SK-N-SH (cell line): ENCODE results near the gene BAIAP3. TPM values are rescaled to one million over a fixed set of nuclear protein-coding genes. Genes with fewer than 3 reads are reported as not detected.

Source experiments
- CTCF ChIA-PET: fragments of 300-600, 350-600 bp; formaldehyde crosslinking; extraction: SDS; loops from one replicate; lab custom pipeline; 2021; lab: Yijun Ruan, JAX
- POLR2A ChIA-PET: fragments of 350-600 bp; sonication (Branson Sonifier 250); formaldehyde crosslinking; extraction: SDS; loops from one replicate; lab custom pipeline; 2020; ENCODE audit warnings: antibody characterized with exemption, inconsistent platforms; lab: Yijun Ruan, JAX
- DNase-seq: peaks from one replicate; pipeline ENCODE4 v3.0.0; 2012
- H2AFZ ChIP-seq: fragments of 200-600 bp; sonication (generic); 2 replicates; pipeline ENCODE4 v1.8.1; 2016; ENCODE audit warnings: antibody characterized with exemption, mild to moderate bottlenecking, low read depth
- H3F3A ChIP-seq: fragments of 200-600 bp; sonication (generic); replicated peaks from 2 replicates; pipeline ENCODE3; 2016; ENCODE audit warnings: antibody characterized with exemption, mild to moderate bottlenecking; ENCODE audit not compliant: insufficient read depth
- H3K27ac ChIP-seq, 2 experiments: fragments of 200-500 bp in 1 of 2; fragments of 200-600 bp in 1 of 2; sonication (Bioruptor generic) in 1 of 2; sonication (generic), shearing (Covaris generic) in 1 of 2; 2 replicates each; pipeline versions ENCODE4 v1.5.1 to v1.6.1; 2014 to 2016; ENCODE audit warnings: low read depth in 2 of 2, inconsistent platforms in 1 of 2, low read length in 1 of 2, mild to moderate bottlenecking in 1 of 2, mixed read lengths in 1 of 2
- H3K27me3 ChIP-seq: fragments of 200-600 bp; sonication (generic), shearing (Covaris generic); 2 replicates; pipeline ENCODE4 v1.6.1; 2016; ENCODE audit warnings: mixed run types; ENCODE audit not compliant: insufficient read depth
- H3K36me3 ChIP-seq, 2 experiments: fragments of 200-500 bp in 1 of 2; fragments of 200-600 bp in 1 of 2; sonication (Bioruptor generic) in 1 of 2; sonication (generic) in 1 of 2; replicated peaks in 1 of 2; 2 replicates each; pipeline versions ENCODE3 to v1.5.1; 2014 to 2016; ENCODE audit warnings: low read length in 1 of 2, mild to moderate bottlenecking in 1 of 2; ENCODE audit not compliant: insufficient read depth in 2 of 2, control insufficient read depth in 1 of 2
- H3K4me1 ChIP-seq, 2 experiments: fragments of 200-500 bp in 1 of 2; fragments of 200-600 bp in 1 of 2; sonication (Bioruptor generic) in 1 of 2; sonication (generic), shearing (Covaris generic) in 1 of 2; 2 replicates each; pipeline versions ENCODE4 v1.5.1 to v1.6.1; 2014 to 2016; ENCODE audit warnings: low read depth in 1 of 2, low read length in 1 of 2, mixed run types in 1 of 2; ENCODE audit not compliant: insufficient read depth in 2 of 2, control insufficient read depth in 1 of 2
- H3K4me2 ChIP-seq: fragments of 200-600 bp; sonication (generic), shearing (Covaris generic); 2 replicates; pipeline ENCODE4 v1.6.1; 2017; ENCODE audit warnings: mixed run types
- H3K4me3 ChIP-seq, 2 experiments: fragments of 200-500 bp in 1 of 2; fragments of 200-600 bp in 1 of 2; sonication (Bioruptor generic) in 1 of 2; sonication (generic), shearing (Covaris generic) in 1 of 2; 2 replicates each; pipeline versions ENCODE4 v1.5.1 to v1.8.1; 2014 to 2016; ENCODE audit warnings: low read depth in 2 of 2, inconsistent platforms in 1 of 2, low read length in 1 of 2, mild to moderate bottlenecking in 1 of 2, mixed read lengths in 1 of 2, moderate library complexity in 1 of 2
- H3K79me2 ChIP-seq: fragments of 200-600 bp; sonication (generic); 2 replicates; pipeline ENCODE4 v1.8.1; 2017; ENCODE audit warnings: mild to moderate bottlenecking; ENCODE audit not compliant: insufficient read depth
- H3K9ac ChIP-seq: fragments of 200-600 bp; sonication (generic); 2 replicates; pipeline ENCODE4 v1.6.1; 2017; ENCODE audit warnings: mixed run types
- H3K9me2 ChIP-seq: fragments of 200-600 bp; sonication (generic); 2 replicates; pipeline ENCODE4 v1.6.1; 2017; ENCODE audit warnings: mixed run types
- H3K9me3 ChIP-seq: fragments of 200-600 bp; sonication (generic); 2 replicates; pipeline ENCODE4 v1.6.1; 2017; ENCODE audit warnings: mixed run types, mild to moderate bottlenecking, moderate library complexity
- H4K20me1 ChIP-seq: fragments of 200-600 bp; sonication (generic); 2 replicates; pipeline ENCODE4 v1.6.1; 2017; ENCODE audit warnings: mild to moderate bottlenecking, mixed run types; ENCODE audit not compliant: insufficient read depth
- CHD2 ChIP-seq: fragments of 150-350 bp; IDR thresholded peaks from 2 replicates; pipeline ENCODE4 v1.6.1; 2018; ENCODE audit warnings: low read length; ENCODE audit not compliant: partially characterized antibody
- EZH2phosphoT487 ChIP-seq: fragments of 200-600 bp; sonication (generic); IDR thresholded peaks from 2 replicates; pipeline ENCODE4 v1.6.1; 2017; ENCODE audit warnings: low read depth, mixed run types, mild to moderate bottlenecking, antibody characterized with exemption, moderate library complexity, borderline replicate concordance
- FOSL2 ChIP-seq: IDR thresholded peaks from 2 replicates; pipeline ENCODE4 v1.4.0; 2012; ENCODE audit warnings: low read depth, mild to moderate bottlenecking, moderate library complexity, borderline replicate concordance
- FOXJ3 ChIP-seq: sonication (generic); formaldehyde crosslinking; IDR thresholded peaks from 2 replicates; pipeline ENCODE4 v1.5.1; 2020; ENCODE audit warnings: mild to moderate bottlenecking, missing genetic modification reagents
- FOXM1 ChIP-seq: IDR thresholded peaks from 2 replicates; pipeline ENCODE4 v1.4.0; 2012; ENCODE audit warnings: low read depth, mild to moderate bottlenecking
- GATA2 ChIP-seq: sonication (generic); formaldehyde crosslinking; IDR thresholded peaks from 2 replicates; pipeline ENCODE4 v1.5.0; 2020; ENCODE audit warnings: mild to moderate bottlenecking, missing genetic modification reagents
- JUND ChIP-seq: IDR thresholded peaks from 2 replicates; pipeline ENCODE4 v1.4.0; 2012
- MXI1 ChIP-seq: IDR thresholded peaks from 2 replicates; pipeline ENCODE4 v1.6.1; 2012; ENCODE audit warnings: mild to moderate bottlenecking, low read depth, low read length, improper control_type of control experiment
- POLR2AphosphoS5 ChIP-seq: IDR thresholded peaks from 2 replicates; pipeline ENCODE4 v1.6.1; 2012; ENCODE audit warnings: low read depth, low read length
- RCOR1 ChIP-seq: fragments of 150-350 bp; IDR thresholded peaks from 2 replicates; pipeline ENCODE4 v1.6.1; 2017; ENCODE audit warnings: antibody characterized with exemption, low read length
- TAF1 ChIP-seq: IDR thresholded peaks from 2 replicates; pipeline ENCODE4 v1.6.1; 2012; ENCODE audit warnings: low read depth, mild to moderate bottlenecking, low read length, moderate library complexity, borderline replicate concordance
- TCF12 ChIP-seq: IDR thresholded peaks from 2 replicates; pipeline ENCODE4 v1.4.0; 2012
- TEAD4 ChIP-seq: IDR thresholded peaks from 2 replicates; pipeline ENCODE4 v1.4.0; 2012; ENCODE audit warnings: mild to moderate bottlenecking, borderline replicate concordance; ENCODE audit not compliant: insufficient read depth
- USF2 ChIP-seq: fragments of 150-350 bp; IDR thresholded peaks from 2 replicates; pipeline ENCODE4 v1.6.1; 2017; ENCODE audit warnings: antibody characterized with exemption, low read length, low read depth, borderline replicate concordance
- YY1 ChIP-seq: IDR thresholded peaks from 2 replicates; pipeline ENCODE4 v1.4.0; 2012; ENCODE audit warnings: low read depth, mild to moderate bottlenecking
- WGBS: methylation state at CpG from one replicate; pipeline ENCODE4 v1.1.6; 2017; ENCODE audit warnings: low lambda C conversion rate; 5-methylcytosine and 5-hydroxymethylcytosine counted together
- polyA plus RNA-seq, 3 experiments: library from polyadenylated mRNA; depleted of rRNA; stranded (reverse); fragments of >200 nt; gene quantifications; 2 replicates each; pipeline ENCODE4 v1.2.3, GENCODE V29; 2012
- TF ChIP-seq, protein P1 (sequence below): IDR thresholded peaks from 2 replicates; pipeline ENCODE4 v1.4.0; 2012; ENCODE audit warnings: low read depth, borderline replicate concordance
- TF ChIP-seq, protein P2 (sequence below): fragments of 150-350 bp; IDR thresholded peaks from 2 replicates; pipeline ENCODE4 v1.6.1; 2016; ENCODE audit warnings: mild to moderate bottlenecking, low read depth, low read length
- TF ChIP-seq, protein P3 (sequence below): fragments of 200-600 bp; sonication (generic); IDR thresholded peaks from 2 replicates; pipeline ENCODE4 v1.6.1; 2017; ENCODE audit warnings: antibody characterized with exemption, mild to moderate bottlenecking, moderate library complexity

The BAIAP3 gene
- polyA plus RNA-seq, 1 of the 3 experiments (the other 2 are of a cell fraction): 1.1 TPM

GRCh38 chr16:1337486-1337885 is 4.0 kb downstream of the BAIAP3 start:
- ChIA-PET POLR2A (no interaction called here), CTCF (interaction anchor here (0.6 to 3.3 kb wide), 20 partner anchors 9 to 200 kb away, joined by 3 to 16 read pairs (median 5); partner anchors contain the start of genes GNPTG and TSR3)
- H3K4me1 ChIP-seq: peaks cover 0 to 19% of the 10 kb centered on the region in 2 experiments; a peak in 1 of 4 replicates
- H3K4me2 ChIP-seq: no peak overlapping the region
- no peaks in the 10 kb centered on the region for H3K36me3 ChIP-seq
- peaks cover 59% of the 10 kb centered on the region for H3K27me3 ChIP-seq
- H4K20me1 ChIP-seq: 0 out of 2 replicates have a peak, but pooled peaks cover 3% of the 10 kb centered on the region
- H3K79me2 ChIP-seq: no peaks in the 10 kb centered on the region
- no peaks in the 10 kb centered on the region for H3K9me2 ChIP-seq
- H3K27ac ChIP-seq: no peak overlapping the region
- H3K9me3 ChIP-seq: no peaks in the 10 kb centered on the region
- H3F3A ChIP-seq: no peaks in the 10 kb centered on the region
- no peak overlapping the region for H3K9ac ChIP-seq
- peak; percentile 63 for DNase-seq
- no peak overlapping the region for H2AFZ ChIP-seq
- TF ChIP-seq TAF1 (no peak), FOXM1 (no peak), POLR2AphosphoS5 (no peak), USF2 (no peak), JUND (no peak), GATA2 (CRISPR knock-in tag) (no peak), FOSL2 (no peak), MXI1 (no peak), YY1 (no peak), TEAD4 (no peak), RCOR1 (no peak), EZH2phosphoT487 (no peak), FOXJ3 (no peak), CHD2 (no peak), TCF12 (no peak)
- TF ChIP-seq, protein P1, sequence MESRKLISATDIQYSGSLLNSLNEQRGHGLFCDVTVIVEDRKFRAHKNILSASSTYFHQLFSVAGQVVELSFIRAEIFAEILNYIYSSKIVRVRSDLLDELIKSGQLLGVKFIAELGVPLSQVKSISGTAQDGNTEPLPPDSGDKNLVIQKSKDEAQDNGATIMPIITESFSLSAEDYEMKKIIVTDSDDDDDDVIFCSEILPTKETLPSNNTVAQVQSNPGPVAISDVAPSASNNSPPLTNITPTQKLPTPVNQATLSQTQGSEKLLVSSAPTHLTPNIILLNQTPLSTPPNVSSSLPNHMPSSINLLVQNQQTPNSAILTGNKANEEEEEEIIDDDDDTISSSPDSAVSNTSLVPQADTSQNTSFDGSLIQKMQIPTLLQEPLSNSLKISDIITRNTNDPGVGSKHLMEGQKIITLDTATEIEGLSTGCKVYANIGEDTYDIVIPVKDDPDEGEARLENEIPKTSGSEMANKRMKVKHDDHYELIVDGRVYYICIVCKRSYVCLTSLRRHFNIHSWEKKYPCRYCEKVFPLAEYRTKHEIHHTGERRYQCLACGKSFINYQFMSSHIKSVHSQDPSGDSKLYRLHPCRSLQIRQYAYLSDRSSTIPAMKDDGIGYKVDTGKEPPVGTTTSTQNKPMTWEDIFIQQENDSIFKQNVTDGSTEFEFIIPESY: no peak
- TF ChIP-seq, protein P2, sequence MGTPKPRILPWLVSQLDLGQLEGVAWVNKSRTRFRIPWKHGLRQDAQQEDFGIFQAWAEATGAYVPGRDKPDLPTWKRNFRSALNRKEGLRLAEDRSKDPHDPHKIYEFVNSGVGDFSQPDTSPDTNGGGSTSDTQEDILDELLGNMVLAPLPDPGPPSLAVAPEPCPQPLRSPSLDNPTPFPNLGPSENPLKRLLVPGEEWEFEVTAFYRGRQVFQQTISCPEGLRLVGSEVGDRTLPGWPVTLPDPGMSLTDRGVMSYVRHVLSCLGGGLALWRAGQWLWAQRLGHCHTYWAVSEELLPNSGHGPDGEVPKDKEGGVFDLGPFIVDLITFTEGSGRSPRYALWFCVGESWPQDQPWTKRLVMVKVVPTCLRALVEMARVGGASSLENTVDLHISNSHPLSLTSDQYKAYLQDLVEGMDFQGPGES: no peak
- TF ChIP-seq, protein P3, sequence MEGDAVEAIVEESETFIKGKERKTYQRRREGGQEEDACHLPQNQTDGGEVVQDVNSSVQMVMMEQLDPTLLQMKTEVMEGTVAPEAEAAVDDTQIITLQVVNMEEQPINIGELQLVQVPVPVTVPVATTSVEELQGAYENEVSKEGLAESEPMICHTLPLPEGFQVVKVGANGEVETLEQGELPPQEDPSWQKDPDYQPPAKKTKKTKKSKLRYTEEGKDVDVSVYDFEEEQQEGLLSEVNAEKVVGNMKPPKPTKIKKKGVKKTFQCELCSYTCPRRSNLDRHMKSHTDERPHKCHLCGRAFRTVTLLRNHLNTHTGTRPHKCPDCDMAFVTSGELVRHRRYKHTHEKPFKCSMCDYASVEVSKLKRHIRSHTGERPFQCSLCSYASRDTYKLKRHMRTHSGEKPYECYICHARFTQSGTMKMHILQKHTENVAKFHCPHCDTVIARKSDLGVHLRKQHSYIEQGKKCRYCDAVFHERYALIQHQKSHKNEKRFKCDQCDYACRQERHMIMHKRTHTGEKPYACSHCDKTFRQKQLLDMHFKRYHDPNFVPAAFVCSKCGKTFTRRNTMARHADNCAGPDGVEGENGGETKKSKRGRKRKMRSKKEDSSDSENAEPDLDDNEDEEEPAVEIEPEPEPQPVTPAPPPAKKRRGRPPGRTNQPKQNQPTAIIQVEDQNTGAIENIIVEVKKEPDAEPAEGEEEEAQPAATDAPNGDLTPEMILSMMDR: no peak
- TF ChIP-seq, all 33 proteins: peak for 0
- no peak overlapping the region for H3K4me3 ChIP-seq
- WGBS: 49% methylated on average over 2 of the region's 9 CpGs
